LoVo (cell line): ENCODE measurements around the gene FNDC11.
"Not testable (repeated sequence)": the region's sequence is repeated elsewhere in the genome, so short reads cannot be mapped to it uniquely, and the experiment has no call there.

Source experiments
- DNase-seq: peaks from one replicate; pipeline ENCODE4 v3.0.0-alpha.2; 2016; ENCODE audit warnings: low spot score

Gene FNDC11

DNA sequence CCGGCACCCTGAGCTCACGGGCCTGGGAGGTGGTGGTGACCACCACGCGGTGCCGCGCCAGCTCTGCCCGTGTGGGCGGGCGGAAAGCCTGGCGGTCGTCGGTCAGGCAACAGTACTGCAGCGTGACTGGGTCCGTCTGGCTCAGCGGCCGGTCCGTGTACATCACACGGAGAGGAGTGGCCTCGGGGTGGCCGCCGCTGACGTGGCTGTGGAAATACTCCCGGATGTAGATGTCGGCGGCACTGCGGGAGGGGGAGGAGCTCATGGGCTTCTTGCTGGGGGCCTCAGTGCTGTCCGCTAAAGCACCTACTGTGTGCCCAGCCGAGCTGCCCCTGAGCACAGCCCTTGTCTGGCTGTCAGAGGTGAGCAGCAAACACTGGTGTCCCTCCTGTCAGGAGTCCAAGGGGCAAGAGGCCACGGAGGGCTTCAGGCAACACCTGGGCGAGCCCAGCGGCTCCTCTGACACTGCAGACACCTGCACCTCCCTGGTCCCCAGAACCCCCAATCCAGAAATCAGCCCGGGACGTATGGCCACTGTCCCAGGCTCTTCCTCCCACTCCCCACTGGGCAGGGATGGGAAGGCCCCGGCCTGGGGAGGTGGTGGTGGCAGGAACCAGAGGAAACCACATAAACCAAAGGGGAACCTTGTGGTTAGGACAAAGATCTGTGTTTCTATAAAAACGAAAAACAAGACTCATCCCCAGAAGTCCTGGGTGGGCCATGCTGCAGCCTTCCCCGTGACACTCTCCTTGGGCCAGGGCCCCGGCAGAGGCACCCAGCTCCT, 13.6 kb downstream of the FNDC11 start:
- DNase-seq = no peak

DNA sequence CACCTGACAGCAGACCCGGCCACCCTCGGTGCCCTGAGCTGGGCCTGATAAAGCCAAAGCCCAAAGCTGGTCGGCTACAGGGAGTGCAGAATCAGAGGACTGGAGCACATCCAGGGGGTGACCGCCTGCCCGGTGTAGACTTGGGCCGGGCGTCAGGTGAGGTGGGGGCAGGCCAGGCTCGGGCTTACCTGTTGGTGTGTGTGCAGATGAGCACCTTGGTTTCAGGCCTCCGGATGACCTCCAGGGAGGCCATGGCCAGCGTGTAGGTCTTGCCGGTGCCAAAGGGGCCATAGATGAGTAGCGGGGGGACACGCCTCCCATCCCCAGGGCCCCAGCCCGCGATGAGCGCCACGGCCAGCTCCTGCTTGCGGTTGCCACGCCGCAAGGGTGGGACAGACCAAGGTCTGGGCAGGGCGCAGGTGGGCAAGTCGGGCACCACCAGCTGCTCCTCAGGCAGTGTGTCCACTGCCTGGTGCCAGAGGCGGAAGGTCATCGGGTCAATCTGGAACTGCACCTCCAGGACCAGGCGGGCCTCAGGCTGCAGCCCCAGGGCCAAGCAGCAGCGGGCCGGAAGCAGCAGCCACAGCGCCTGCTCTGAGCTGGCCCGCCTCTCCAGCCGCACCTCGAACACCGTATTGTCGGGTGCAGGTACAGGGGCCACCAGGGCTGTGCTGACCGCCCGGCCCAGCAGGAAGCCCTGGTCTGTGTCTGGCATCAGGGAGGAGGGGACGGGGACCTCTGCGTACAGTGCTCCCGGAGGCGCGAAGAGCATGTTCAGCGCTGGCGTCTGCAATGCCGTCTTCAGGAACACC, 14.4 kb downstream of the FNDC11 start:
- DNase-seq = no peak

DNA sequence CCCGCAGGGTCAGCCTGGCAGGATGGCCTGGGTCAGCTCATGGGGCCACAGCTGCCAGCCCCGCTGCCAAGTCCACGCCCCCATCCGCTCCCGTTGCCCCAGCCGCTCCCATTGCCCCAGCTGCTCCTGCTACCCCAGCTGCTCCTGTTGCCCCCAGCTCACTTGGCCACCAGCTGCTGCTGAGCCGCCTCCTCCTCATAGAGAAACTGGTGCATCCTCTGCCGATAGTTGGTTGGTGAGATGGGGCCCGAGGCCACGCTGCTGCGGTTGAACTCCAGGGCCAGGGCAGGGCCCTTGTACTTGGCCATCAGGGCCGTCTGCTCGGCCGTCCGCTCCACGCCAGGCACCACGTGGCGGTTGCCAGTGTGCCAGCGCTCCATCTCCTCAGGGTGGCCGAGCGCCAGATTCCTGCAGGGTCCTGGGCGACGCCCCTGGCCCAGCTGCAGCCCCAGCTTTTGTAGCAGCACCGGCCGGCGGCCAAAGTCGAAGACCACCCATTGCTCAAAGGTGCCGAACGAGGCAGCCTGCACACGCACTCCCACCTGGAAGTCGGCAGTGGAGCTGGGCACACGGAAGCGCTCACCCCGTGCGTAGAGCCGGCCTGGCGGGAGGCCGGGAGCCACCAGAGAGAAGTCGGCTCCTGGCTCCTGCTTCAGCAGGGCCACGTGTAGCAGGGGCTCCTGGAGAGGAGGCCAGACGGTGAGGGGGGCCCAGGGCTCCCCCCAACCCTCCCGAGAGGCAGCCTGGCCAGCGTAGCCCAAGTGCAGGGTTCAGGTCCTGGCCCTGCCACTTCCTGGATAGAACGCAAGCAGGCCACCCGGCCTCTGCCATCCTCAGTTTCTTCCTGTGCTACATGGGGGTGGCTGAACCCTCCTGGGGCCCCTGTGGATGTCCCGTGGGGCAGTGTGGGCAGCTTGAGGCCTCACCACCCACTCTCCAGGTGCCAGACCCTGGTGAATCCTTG, 15.3 kb downstream of the FNDC11 start:
- DNase-seq = no peak

DNA sequence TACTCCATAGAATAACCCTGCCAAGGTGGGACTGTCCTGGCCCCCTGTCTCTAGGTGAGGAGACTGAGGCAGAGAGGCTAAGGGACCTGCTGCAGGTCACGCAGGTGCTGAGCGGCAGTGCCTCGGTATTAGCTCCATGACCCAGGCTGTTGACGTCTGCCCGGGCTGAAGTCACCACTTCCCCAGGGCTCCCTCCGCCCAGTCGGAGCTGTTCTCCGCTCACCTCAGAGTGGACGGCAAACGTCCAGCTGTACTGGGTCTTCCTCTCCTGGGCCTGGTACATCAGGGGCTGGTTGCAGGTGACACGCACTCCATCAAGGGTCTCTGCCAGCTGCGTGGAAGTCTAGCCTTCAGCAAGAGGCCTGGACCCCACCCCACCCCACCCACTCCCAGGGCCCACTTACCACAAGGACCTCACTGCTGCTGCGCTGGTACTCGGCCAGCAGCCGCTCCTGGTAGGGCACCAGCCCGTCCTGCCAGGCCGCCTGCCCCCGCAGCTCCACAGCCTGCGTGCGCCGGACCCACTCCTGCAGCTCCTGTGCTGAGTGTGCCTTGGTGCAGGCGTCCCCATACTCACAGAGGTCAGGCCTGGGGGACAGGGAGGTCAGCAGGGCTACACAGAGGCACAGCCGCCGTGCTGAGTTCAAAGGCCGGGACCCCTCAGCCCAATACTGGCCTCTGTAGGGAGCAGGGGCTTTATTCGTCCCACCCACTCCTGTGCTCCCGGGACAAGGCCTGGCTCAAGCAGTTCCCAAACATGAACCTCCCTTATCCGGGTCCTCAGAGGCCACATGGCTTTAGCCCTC, 16.5 kb downstream of the FNDC11 start:
- DNase-seq = no peak

DNA sequence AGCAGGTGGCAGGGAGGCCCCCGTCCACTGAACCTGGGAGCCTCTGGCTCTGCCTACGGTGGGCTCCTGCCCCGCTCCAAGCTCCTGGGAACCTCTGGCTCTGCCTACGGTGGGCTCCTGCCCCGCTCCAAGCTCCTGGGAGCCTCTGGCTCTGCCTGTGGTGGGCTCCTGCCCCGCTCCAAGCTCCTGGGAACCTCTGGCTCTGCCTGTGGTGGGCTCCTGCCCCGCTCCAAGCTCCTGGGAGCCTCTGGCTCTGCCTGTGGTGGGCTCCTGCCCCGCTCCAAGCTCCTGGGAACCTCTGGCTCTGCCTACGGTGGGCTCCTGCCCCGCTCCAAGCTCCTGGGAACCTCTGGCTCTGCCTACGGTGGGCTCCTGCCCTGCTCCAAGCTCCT, 17.1 kb downstream of the FNDC11 start:
- DNase-seq = not testable (repeated sequence)

DNA sequence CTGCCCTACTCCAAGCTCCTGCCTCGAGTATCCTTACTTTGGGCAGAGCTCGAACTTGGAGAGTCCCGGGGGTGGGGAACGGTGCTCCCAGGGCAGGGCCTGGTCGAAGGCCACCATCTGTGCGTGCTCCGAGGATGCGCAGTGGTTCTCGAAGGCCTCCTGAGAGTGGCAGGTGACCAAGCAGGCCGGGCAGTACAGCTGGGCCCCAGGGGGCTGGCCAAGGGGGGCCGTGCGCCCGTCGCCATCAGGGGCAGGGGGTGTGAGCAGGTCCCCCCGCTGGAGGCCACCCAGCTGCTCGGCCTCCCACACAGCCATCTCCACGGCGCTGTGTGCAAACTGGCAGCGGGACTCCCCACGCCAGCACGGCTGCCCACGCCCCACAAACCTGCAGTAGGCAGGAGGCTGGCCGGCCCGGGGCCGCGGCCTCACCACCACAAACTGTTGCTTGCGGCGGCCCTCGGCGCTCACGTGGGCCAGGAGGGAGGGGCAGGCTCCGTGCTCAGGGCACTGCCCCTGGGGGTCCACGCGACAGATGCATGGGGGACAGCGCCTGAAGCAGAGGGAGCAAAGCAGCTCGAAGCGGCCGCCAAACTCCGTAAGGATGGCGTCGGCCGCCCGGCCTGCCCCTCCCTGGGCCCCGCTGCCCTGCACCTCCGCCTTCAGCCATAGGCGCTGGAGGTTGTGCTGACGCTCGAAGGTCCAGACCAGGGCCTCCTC, 18.3 kb downstream of the FNDC11 start:
- DNase-seq = no peak

DNA sequence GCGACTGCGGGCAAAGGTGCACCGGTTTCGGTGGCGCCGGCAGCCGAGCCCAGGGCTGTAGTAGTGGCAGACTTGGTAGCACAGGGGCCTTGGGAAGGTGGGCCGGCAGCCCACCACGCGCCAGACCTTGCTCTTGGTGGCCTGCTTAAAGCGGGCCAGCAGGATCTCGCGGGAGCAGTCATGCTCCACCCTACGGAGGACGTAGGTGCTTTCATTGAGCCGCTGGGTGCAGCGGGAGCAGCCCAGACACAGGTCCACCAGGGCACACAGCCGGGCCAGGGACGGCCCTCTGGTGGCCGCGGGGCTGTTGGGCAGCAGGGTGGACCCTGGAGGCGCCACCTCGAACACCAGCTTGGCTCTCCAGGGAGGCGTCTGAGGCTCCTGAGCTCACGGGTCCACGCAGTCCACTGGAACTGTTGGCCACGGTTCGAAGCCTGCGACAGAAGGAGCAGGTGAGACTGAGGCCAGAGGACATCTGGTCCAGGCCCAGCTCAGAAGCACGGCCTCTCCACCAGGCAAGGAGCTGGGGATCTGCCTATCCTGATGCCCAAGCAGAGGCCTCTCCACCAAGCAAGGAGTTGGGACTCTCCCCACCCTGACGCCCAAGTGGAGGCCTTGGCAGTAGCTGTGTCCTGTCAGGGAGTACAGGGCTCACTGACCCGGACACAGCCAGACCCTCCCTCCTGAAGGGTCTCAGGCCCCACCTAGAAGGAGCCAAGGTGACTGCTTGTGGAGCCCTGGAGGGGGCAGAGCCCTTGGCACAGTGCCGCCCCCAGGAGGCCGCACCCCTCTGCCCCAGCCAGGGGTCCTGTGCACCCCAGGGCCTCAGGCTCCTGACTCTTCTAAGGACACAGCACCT, 19.1 kb downstream of the FNDC11 start:
- no peak for DNase-seq

DNA sequence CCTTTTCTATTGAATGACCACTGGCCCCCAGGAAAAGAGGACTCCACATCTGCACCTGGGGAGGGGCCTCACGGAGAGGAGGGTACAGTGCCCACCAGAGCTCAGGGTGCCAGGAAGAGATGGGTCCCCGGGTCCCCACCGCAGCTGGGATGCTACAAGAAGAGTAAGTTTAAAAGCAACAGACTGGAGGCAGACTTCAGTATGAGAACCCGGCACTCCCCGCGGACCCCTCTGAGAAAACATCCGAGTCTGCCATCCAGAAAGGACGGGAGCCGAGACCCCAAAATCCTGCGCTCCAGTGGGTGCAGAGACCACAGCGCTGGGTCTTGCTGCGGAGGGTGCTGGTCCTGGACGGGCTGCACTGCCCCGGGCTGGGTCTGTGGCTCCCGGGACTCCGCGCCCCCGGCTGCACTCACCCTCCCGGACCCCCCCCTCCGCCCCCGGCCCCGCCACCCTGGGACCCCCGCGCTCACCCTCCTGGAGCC, 19.7 kb downstream of the FNDC11 start:
- no peak for DNase-seq

DNA sequence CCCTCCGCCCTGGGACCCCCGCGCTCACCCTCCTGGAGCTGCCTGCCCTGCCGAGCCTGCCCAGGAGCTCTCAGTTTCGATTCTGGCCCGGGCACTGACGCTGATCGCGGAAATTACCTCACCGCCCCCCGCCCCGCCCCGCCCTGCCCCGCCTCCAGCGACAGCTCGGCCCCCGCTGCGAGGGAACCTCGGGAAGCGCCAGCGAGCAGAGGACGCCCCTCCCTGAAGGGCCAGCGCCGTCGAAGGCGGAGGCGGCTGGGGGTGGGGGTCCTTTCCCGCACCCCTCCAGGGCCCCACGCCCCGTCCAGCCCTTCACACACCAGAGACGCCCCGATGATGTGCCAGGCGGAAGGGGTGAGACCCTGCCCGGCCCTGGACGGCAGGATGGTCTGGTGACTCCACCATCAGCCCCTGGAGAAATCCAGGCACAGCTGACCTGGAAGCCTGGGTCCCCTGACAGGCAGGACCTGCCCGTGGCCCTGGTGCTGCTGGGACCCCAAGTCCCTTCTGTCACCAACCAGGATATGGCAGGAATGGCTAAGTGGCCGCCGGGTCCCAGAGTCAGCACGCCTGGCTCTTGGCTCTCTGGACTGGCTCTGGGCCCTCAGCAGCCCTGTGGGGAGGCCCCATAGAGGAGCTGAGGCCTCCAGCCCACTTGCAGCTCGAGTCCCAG, 20.3 kb downstream of the FNDC11 start, which contains the start of gene HELZ2:
Gene HELZ2, minus strand, starts transcription at position 84 of the 673 bp plus-strand sequence. CDS start 1,854 bp downstream, outside the sequence.
- peak; percentile 81 for DNase-seq

DNA sequence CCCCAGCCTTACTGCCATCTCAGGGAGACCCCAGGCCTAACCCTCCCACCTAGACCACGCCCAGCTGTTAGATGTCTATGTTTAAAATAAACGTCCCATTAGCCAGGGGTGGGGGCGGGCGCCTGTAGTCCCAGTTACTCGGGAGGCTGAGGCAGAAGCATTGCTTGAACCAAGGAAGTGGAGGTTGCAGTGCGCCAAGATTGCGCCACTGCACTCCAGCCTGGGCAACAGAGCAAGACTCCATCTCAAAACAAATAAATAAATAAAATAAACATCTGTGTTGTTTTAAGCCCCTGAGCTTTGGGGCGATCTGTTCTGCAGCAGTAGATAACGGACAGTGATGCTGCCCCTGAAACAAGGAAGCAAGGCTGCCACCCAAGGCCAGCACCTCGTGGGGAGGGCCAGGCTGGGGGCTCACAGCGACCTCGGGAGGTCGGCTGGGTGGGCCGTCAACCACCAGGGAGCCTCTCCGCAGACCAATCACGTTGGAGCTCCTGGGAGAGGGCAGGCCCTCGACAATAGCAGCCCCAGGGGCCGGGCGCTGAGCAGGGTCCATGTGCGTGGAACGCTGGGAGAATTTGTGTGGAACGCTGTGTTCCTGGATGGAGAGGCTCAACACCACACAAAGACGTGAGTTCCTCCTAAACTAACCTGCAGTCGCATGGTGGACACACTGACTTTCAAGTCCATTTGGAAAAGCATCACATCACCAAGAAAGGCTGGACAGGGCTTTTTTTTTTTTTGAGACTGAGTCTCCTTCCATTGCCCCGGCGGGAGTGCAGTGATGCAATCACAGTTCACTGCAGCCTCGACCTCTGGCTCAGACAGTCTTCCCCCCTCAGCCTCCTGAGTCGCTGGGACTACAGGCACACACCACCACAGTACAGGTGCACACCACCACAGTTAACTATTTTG, 21.1 kb downstream of the FNDC11 start:
- no peak for DNase-seq

DNA sequence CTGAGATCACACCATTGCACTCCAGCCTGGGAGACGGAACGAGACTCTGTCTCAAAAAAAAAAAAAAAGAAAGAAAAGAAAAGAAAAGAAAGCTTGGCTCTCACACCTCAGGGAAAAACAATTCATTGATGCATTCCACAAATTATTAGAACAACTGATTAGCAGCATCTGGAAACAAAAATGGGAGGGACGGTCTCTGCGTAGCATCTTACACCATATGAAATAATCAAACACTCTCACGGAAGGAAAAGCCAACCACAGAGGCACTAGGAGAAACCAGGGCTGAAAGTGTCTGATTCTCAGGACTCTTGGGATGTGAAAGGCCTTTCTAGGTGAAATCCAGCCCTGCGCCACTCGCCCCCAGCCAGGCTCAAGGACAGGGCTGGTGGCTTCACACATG, 22.4 kb downstream of the FNDC11 start:
- no peak for DNase-seq

DNA sequence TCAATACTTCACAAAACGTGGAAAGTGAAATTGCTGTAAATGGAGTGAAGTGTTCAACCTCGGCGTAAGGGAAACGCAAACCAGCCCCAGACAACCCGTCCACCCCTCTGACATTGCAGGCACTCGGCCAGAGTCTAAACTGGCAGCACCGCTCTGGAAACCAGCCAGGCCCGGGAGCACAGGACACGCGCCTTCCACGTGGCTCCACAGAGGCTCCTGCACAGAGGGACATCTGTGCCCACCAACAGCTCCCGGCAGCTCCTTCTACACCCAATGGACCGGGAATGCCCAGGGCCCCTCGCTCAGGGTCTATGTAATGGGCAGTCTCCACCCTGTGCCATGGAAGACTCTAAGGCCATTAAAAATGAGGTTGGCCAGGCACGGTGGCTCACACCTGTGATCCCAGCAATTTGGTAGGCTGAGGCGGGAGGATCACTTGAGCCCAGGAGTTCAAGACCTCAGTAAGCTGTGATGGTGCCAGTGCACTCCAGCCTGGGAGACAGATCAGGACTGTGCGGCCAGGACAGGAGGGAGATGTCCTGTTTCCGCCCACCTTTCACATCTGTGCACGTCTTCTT, 23.4 kb downstream of the FNDC11 start:
- no peak for DNase-seq

DNA sequence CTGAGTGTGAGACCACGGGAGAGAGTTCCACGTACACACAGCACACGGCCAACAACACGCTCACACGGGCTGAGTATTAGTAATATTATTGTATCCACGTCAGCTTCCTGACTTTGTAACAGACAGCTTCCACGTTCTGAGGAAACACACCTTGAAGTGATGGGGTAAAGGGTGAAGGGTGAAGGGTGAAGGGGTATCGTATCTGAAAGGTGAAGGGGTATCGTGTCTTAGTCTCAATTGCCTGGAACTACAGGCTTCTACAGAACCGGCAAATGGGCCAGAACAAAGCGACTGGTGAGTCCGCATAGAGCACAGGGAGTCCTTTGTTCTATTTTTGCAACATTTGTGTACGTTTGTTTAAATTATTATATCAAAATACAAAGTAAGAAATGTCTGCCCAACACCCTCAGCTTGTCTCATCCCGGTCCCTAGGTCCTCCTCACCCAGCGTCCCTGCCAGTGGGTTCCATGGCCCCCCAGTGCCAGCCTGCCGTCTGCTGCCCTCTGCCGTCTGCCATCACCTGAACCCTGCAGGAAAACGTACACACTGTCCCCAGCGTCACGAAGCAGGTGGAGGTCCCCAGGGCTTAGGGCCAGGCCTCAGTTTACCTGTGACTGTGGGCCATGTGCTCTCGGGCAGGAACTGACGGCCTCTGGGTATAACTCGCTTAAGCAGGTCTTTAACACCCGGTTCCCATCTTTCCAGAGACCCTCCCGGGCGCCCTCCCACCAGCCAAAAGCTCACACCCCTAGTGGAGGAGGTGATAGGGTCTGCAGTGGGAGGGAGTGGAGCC, 24.5 kb downstream of the FNDC11 start:
- DNase-seq = no peak

DNA sequence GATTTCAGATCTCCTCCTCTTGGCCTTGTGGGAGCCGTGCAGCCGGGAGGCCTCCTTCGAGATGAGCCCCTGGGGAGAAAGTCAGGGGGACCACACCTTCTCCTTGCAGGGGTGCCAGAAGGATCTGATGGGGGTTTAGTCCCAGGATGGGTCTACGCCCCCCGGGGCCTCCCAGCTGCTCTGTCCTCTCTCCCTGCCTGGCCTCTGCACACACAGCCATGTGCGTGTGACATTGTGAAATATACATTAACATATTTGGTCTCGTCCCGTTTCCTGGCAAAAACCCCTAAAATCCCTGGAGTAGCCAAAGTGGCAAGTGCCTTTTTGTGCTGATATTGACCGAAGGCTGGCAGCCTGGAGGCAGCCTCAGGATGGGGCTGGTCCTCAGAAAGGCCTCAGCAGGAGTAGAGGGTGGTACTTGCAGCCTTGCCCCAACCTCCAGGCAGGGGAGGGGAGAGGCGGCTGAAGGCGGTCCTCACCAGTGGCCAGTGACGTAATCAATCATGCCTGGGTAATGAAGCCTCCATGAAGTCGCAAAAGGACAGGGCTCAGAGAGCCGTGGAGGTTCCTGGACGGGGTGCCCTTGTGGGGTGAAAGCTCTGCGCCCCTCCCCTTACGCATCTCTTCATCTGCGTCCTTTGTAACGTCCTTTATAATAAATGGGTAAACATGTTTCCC, 25.2 kb downstream of the FNDC11 start:
- no peak for DNase-seq

DNA sequence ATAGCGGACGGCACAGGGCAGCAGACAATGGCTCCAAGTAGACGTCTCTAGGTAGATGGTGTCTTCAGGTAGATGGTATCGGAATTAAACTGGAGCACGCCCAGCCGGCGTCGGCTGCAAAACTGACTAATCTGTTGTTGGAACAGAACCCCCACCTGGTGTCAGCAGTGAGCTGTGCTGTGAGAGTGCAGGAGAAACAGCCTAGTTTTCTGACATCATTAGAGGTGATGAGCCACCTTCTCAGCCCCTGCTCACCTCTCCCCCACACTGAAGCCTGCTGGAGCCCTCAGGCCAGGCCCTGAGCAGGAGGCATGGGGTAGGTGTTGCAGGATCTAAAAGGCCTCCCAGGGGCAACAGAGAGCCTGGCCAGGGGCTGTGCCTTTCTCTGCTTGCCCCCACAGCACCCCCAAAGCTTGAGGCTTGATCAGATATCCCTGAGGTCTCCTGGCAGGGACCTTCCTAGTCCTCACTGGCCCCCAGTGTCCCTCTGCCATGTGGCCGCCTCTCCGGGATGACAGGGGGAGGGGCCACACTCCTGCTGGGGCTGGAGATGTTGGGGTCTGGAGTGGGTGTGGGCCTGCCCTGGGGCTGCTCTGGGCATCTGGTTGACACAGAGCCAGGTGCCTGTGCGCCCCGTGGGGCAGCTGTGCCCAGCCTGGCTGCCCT, 27.0 kb downstream of the FNDC11 start:
- DNase-seq = no peak
